SK-N-MC (cell line): ENCODE results near the gene PMP22.

Experiments used
- EZH2 ChIP-seq: fragments of 200-600 bp; sonication (generic); IDR thresholded peaks from one replicate; pipeline ENCODE4 v1.6.1; 2017; ENCODE audit warnings: antibody characterized with exemption
- POLR2AphosphoS5 ChIP-seq: IDR thresholded peaks from 2 replicates; pipeline ENCODE4 v1.6.1; 2012; ENCODE audit warnings: mild to moderate bottlenecking, low read depth, low read length, borderline replicate concordance

- no peak for TF ChIP-seq EZH2
- no peak for TF ChIP-seq POLR2AphosphoS5
Observed at GRCh38 chr17:15266325-15267125, 1.4 kb upstream of the PMP22 start.
